Activated naive CD8-positive, alpha-beta T cell treated with anti-CD3 and anti-CD28 coated beads for 36 hours (primary cell): ENCODE results near the gene NAT16. TPM values are rescaled to one million over a fixed set of nuclear protein-coding genes. Genes with fewer than 3 reads are reported as not detected.
"Not testable (repeated sequence)": the region's sequence is repeated elsewhere in the genome, so short reads cannot be mapped to it uniquely, and the experiment has no call there.

ENCODE experiments used
- DNase-seq: peaks from one replicate; pipeline ENCODE4 v3.0.0; 2021
- H3K27ac Mint-ChIP-seq: one replicate; pipeline ENCODE4 v1.8.0; 2022; ENCODE audit warnings: mild to moderate bottlenecking, moderate library complexity, mixed read lengths
- H3K27me3 Mint-ChIP-seq: one replicate; pipeline ENCODE4 v1.8.0; 2022; ENCODE audit warnings: mild to moderate bottlenecking, mixed read lengths
- H3K36me3 Mint-ChIP-seq: one replicate; pipeline ENCODE4 v1.8.0; 2021; ENCODE audit warnings: mild to moderate bottlenecking, mixed read lengths
- H3K4me1 Mint-ChIP-seq: one replicate; pipeline ENCODE4 v1.8.0; 2021; ENCODE audit warnings: mixed read lengths
- H3K4me3 Mint-ChIP-seq: one replicate; pipeline ENCODE4 v1.8.0; 2022; ENCODE audit warnings: mild to moderate bottlenecking, moderate library complexity, mixed read lengths
- H3K9me3 Mint-ChIP-seq: one replicate; pipeline ENCODE4 v1.8.0; 2022; ENCODE audit warnings: mixed read lengths
- total RNA-seq, 2 experiments: library from RNA; stranded (reverse); gene quantifications; one replicate each; pipeline ENCODE4 v1.2.3, GENCODE V29; 2021

NAT16 gene
- total RNA-seq, 2 experiments from 2014 or later: not detected

DNA sequence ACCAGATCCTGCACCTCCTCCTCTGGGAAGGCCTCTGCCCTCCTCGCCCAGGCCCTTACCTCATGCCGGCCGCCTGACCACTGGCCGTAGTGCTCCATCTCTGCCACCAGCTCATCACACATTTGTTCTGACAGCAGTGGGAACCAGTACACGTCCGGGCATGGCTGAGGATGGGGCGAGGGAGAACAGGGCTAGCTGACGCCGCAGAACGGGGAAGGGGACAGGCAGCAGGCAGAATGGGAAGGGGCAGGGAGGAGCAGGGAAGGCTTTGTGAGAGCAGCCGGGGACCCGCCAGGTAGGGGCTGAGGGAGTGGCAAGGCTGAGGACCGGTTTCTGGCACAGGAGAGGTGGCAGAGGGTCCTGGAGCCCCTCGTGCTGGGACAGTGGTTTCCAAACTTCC, 28.7 kb upstream of the NAT16 start:
- Mint-ChIP-seq H3K4me3 (no peak overlapping the region), H3K9me3 (no peaks in the 10 kb centered on the region), H3K27me3 (peaks cover 6% of the 10 kb centered on the region), H3K27ac (no peak overlapping the region), H3K4me1 (no peaks in the 10 kb centered on the region), H3K36me3 (peaks cover 4% of the 10 kb centered on the region)
- DNase-seq: no peak

DNA sequence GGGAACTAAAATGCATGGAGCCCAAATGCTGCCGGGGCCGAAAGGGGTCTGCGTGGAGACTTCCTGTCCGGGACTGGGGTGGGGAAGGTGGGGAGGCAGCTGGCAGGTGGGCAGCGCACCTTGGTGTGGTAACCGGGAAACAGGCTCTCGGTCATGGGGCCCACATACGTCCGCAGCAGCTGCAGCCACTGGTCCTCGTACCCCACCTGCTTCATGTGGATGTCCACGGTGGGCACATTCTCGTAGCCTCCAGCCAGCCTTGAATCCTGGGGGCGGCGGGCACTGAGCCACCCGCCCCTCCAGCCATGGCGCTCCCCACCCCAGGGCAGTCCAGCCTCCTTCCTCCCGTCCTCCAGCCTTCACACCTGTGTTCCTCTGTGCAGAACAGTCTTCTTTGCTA, 27.4 kb upstream of the NAT16 start:
- H3K9me3 Mint-ChIP-seq: no peaks in the 10 kb centered on the region
- no peak overlapping the region for H3K4me3 Mint-ChIP-seq
- H3K4me1 Mint-ChIP-seq: no peaks in the 10 kb centered on the region
- peaks cover 15% of the 10 kb centered on the region for H3K27me3 Mint-ChIP-seq
- H3K36me3 Mint-ChIP-seq: peaks cover 4% of the 10 kb centered on the region
- no peak for DNase-seq
- no peak overlapping the region for H3K27ac Mint-ChIP-seq

DNA sequence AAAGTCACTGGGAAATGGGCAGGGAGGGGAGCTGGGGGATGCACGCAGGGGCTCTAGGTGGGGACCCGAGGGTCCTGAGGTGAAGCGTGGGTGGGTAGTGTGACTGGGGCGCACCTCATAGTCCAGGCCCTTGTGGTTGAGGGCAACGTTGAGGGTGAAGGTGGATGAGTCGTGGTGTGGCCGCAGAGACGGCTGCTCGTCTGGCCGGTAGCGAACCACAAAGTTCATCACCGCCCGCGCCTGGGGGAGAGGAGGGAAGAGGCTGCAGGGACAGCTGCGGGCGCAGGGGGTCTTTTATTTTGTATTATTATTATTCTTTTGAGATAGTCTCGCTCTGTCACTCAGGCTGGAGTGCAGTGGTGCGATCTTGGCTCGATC, 26.6 kb upstream of the NAT16 start:
- Mint-ChIP-seq H3K9me3 (no peaks in the 10 kb centered on the region), H3K27me3 (peaks cover 22% of the 10 kb centered on the region), H3K4me3 (no peak overlapping the region), H3K27ac (no peak overlapping the region), H3K4me1 (no peaks in the 10 kb centered on the region), H3K36me3 (peaks cover 4% of the 10 kb centered on the region)
- DNase-seq: no peak

DNA sequence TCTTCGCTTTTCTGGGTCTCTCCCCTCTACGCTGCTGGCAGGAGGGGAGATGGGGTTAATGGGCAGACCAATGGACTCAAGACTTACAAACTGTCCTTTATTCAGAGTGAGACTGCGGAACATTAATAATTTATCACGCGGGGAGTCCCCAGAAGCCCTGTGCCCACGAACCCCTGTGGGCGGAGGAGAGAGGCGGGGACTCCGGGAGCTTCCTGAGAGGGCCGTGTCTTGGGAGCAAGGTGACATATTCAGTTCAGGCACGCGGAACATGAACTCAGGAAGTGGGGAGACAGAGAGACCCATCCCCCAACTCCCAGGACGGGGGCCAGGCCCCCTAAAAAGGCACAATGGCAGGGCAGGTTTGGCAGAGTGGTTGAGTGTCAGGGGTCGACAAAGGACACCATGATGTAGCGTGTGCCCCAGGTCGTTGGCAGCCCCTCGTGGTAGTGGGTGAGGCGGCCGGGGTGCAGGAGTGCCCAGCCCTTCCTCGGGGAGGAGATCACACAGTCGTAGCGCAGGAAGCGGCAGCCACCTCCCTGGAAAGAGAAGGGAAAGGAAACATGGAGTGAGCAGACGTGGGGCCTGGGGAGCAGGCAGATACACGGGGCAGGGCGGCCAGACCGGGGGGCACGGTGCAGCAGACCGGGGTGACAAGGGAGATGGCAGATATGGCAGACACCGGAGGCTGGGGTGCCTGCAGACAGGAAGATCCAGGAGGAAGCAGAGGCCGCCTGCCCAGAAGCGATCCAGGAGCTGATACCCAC, 26.0 kb upstream of the NAT16 start:
- H3K27ac Mint-ChIP-seq: no peak overlapping the region
- peaks cover 4% of the 10 kb centered on the region for H3K36me3 Mint-ChIP-seq
- H3K4me1 Mint-ChIP-seq: peaks cover under 1% of the 10 kb centered on the region
- H3K9me3 Mint-ChIP-seq: no peaks in the 10 kb centered on the region
- H3K27me3 Mint-ChIP-seq: peaks cover 27% of the 10 kb centered on the region
- no peak for DNase-seq
- no peak overlapping the region for H3K4me3 Mint-ChIP-seq

DNA sequence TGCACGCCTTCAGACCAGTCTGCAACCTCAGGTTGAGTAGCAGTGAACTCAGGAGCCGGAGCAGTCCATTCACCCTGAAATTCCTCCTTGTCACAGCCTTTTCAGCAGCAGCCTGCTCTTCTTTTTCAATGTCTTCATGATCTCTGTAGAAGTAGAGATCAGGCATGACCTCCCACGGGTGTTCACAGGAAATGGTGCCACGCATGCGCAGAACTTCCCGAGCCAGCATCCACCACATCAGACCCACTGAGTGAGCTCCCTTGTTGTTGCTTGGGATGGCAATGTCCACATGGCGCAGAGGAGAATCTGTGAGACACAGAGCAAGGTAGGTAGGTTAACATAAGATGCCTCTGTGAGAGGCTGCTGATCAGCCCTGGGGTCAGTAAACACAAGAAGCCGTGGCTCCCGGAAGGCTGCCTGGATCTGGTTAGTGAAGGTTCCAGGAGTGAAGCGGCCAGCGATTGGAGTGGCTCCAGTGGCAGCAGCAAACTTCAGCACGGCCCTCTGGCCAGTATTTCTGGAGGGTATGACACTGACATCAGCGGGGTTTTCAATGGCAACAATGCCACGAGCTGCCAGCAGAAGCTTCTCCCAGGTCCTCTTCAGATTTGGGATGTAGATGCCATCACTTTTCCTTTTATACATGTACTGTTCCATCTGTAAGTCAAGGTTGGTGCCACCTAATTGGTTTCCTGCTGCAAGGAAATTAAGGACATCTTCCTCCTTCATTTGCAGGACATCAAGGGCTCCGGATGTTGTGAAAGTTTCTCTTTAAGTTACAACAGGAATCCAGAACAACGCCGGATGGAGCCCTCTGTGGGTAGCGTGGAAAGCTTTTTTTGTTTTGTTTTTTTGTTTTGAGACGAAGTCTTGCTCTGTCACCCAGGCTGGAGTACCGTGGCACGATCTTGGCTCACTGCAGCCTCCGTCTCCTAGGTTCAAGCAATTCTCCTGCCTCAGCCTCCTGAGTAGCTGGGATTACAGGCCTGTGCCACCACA, 23.9 kb upstream of the NAT16 start:
- H3K27ac Mint-ChIP-seq, H3K36me3 Mint-ChIP-seq, H3K9me3 Mint-ChIP-seq, DNase-seq, H3K4me1 Mint-ChIP-seq, H3K4me3 Mint-ChIP-seq: not testable (repeated sequence)
- peaks cover 43% of the 10 kb centered on the region for H3K27me3 Mint-ChIP-seq

DNA sequence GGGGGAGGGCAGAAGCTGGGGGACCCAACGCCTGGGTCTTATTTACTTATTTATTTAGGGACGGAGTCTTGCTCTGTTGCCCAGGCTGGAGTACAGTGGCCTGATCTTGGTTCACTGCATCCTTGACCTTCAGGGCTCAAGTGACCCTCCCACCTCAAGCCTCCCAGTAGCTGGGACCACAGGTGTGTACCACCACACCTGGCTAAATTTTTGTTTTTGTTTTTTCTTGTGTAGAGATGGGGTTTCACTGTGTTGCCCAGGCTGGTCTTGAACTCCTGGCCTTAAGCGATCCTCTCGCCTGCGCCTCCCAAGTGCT, 22.5 kb upstream of the NAT16 start:
- no peak overlapping the region for H3K27ac Mint-ChIP-seq
- H3K4me3 Mint-ChIP-seq: no peak overlapping the region
- H3K27me3 Mint-ChIP-seq: peaks cover 43% of the 10 kb centered on the region
- peaks cover 4% of the 10 kb centered on the region for H3K36me3 Mint-ChIP-seq
- peaks cover 7% of the 10 kb centered on the region for H3K4me1 Mint-ChIP-seq
- DNase-seq: no peak
- no peaks in the 10 kb centered on the region for H3K9me3 Mint-ChIP-seq

DNA sequence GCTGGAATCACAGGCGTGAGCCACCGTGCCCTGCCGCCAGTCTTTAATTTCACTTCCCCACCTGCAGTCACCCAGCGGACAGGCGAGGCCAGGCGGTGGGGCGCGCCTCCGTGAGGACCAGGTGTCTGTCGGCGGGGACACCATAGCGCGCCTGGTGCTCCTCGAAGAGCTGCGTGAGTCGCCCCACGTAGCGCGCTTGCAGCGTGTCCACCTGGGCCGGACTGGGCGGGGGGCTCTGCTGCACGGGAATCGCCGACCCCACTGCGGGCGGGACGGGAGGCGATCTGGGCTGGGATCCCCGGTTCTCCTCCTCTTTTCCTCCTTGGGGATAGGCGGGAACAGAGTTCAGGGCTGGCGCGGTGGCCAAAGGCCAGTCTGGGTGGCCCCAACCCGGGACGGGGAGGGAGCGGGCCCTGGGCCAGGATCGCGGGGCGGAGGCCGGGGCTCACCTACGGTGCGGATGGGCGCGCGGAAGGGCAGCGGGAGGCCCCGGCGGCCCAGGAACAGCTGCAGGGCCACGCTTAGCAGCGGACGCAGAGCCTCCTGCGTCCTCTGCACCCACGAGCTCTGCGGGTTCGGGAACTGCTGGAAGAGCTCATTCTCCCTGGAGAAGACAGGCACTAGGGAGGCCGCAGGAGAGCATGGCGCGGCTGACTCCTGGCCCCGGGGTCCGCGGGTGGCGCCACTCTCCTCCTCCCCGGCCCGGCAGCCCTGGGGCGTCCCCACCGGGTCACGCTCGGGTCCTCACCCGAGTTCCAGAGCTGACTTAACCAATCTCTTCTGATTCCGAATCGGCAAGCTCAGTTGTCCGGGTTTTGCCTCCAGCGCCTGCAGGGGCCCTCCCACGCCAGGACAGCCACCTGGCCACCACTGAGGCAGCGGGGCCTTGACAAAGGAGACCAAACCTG, 21.9 kb upstream of the NAT16 start:
- H3K27me3 Mint-ChIP-seq: peaks cover 43% of the 10 kb centered on the region
- DNase-seq: no peak
- no peaks in the 10 kb centered on the region for H3K9me3 Mint-ChIP-seq
- H3K4me1 Mint-ChIP-seq: peaks cover 7% of the 10 kb centered on the region
- H3K27ac Mint-ChIP-seq: no peak overlapping the region
- H3K36me3 Mint-ChIP-seq: peaks cover 4% of the 10 kb centered on the region
- H3K4me3 Mint-ChIP-seq: no peak overlapping the region

DNA sequence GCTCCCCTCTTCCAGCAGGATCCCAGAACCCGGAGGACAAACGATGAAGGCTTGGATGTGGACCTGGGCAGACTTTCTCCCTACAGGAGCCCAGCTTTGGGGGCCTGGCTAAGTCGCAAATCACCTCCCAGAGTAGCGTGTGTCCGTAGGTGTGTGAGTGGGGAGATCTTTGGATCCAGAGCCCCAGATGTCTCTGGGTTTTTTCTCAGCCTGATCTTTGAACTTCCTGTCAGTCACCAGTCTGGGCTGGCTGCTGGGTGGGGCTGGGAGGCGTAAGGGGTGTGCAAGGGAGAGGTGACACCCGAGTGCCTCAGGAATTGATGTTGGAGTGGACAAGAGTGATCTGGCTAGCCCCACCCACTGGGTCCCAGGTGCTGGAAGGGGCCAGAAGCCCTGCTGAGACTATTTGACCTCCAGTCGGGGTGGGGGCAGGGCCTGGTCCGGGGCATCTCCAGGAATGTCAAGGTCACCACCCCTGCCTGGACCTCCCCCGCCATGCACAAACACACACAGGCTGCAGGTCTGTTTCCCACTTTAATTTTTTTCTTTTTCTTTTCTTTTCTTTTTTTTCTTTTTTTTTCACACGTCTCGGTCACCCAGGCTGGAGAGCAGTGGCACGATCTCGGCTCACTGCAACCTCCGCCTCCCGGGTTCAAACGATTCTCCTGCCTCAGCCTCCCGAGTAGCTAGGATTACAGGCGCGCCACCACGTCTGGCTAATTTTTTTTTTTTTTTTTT, 20.9 kb upstream of the NAT16 start, which contains the start of gene MOGAT3:
Gene MOGAT3, minus strand, starts transcription at position 175 of the 738 bp plus-strand sequence. CDS start 182 bp downstream, outside the sequence.
- peaks cover under 1% of the 10 kb centered on the region for H3K36me3 Mint-ChIP-seq
- peaks cover 43% of the 10 kb centered on the region for H3K27me3 Mint-ChIP-seq
- H3K4me3 Mint-ChIP-seq: no peak within 1 kb of the TSS
- H3K27ac Mint-ChIP-seq: no peak within 1 kb of the TSS
- H3K4me1 Mint-ChIP-seq: peaks cover 7% of the 10 kb centered on the region
- H3K9me3 Mint-ChIP-seq: no peaks in the 10 kb centered on the region
- DNase-seq: no peak

DNA sequence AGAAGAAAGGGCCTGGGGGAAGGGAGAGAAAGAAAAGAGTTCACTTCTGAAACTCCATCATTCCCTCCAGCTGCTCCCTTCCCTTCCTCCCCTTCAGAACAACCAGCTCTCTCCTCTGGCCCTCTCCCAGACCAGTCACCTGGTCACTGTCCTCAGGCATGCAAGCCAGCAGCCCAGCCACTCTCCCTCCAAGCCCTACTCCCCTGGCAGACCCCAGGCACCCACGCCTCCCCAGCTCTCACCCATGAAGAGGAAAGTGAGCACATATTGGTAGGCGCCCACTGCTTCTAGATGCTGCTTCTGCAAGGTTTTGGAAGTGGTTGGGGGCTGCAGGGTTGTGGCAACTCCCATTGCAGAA, 20.4 kb upstream of the NAT16 start:
- Mint-ChIP-seq H3K4me1 (peaks cover 7% of the 10 kb centered on the region), H3K4me3 (no peak overlapping the region), H3K36me3 (no peaks in the 10 kb centered on the region), H3K27me3 (peaks cover 43% of the 10 kb centered on the region), H3K9me3 (no peaks in the 10 kb centered on the region), H3K27ac (no peak overlapping the region)
- no peak for DNase-seq

DNA sequence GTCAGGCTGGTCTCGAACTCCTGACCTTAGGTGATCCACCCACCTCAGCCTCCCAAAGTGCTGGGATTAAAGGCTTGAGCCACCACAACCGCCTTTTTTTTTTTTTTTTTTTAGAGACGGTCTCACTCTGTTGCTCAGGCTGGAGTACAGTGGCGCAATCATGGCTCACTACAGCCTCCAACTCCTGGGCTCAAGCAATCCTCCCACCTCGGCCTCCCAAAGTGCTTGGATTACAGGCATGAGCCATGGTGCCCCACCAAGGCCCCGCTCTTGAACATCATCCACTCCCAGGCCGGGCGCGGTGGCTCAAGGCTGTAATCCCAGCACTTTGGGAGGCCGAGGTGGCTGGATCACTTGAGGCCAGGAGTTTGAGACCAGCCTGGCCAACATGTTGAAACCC, 19.4 kb upstream of the NAT16 start:
- peaks cover 47% of the 10 kb centered on the region for H3K27me3 Mint-ChIP-seq
- H3K4me3 Mint-ChIP-seq, H3K36me3 Mint-ChIP-seq, DNase-seq, H3K4me1 Mint-ChIP-seq, H3K9me3 Mint-ChIP-seq, H3K27ac Mint-ChIP-seq: not testable (repeated sequence)

DNA sequence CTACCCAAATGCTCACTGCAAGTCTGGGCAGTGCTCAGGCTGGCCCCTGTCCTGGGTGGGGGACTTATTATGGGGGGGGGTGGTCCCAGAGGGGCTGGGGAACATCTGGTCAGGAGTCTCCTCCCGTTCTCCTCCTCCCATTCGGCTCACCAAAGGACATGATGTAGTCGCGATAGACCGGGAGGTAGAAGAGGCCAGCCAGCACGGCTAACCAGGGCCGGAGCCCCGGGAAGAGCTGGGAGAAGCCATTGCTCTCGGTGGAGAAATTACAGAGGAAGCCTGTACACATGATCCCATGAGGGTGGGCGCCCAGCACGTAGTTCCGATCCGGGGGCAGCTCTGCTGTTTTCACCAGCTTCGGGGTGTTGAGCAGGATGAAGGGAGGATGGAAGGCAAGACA, 18.4 kb upstream of the NAT16 start:
- H3K27ac Mint-ChIP-seq: no peak overlapping the region
- H3K27me3 Mint-ChIP-seq: peaks cover 39% of the 10 kb centered on the region
- DNase-seq: no peak

DNA sequence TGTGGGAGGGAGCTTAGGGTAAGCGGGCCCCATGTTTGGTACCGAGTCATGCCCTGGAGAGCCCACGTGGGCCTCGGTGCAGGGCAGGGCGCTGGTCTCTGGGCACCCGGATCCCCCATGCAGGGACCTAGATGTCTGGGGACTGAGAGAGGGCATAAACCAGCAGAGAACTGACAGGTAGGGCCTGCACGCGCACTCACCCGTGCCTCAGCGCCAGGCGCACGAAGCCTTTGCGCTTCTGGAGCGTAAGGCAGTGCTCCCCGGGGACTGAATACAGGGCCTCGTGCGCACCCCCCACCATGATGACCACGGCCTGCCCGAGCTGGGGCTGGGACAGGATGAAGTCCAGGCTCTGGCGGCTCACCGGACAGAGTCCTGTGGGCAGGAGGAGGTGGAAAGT, 17.9 kb upstream of the NAT16 start:
- H3K27me3 Mint-ChIP-seq: peaks cover 38% of the 10 kb centered on the region
- no peak overlapping the region for H3K27ac Mint-ChIP-seq
- no peak for DNase-seq
- H3K4me1 Mint-ChIP-seq: peaks cover 7% of the 10 kb centered on the region
- H3K9me3 Mint-ChIP-seq: no peaks in the 10 kb centered on the region
- no peaks in the 10 kb centered on the region for H3K36me3 Mint-ChIP-seq
- no peak overlapping the region for H3K4me3 Mint-ChIP-seq

More for the DNA sequence above, 18.4 kb upstream of the NAT16 start:
- Mint-ChIP-seq H3K36me3 (no peaks in the 10 kb centered on the region), H3K9me3 (no peaks in the 10 kb centered on the region), H3K4me1 (peaks cover 7% of the 10 kb centered on the region), H3K4me3 (no peak overlapping the region)

DNA sequence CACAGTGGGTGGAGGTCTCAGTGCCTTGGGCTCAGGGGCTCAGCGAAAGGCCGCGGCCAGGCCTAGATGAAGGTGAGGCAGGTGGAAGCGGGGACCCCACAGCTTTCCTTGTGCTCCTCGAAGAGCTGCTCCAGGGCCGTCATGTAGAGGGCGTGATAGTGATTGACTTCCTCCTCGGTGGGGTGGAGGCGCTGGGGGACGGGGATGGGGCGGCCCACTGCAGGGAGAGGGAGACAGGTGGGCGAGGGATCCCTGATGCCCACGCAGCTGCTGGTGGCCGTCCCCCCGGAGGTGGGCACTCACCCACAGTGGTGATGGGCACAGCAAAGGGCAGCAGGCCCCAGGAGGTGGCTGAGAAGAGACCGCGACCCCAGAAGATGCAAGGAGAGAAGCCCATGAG, 15.8 kb upstream of the NAT16 start:
- Mint-ChIP-seq H3K27ac (no peak overlapping the region), H3K9me3 (no peaks in the 10 kb centered on the region), H3K4me1 (peaks cover 6% of the 10 kb centered on the region), H3K27me3 (peaks cover 22% of the 10 kb centered on the region), H3K4me3 (no peak overlapping the region), H3K36me3 (no peaks in the 10 kb centered on the region)
- DNase-seq: no peak

DNA sequence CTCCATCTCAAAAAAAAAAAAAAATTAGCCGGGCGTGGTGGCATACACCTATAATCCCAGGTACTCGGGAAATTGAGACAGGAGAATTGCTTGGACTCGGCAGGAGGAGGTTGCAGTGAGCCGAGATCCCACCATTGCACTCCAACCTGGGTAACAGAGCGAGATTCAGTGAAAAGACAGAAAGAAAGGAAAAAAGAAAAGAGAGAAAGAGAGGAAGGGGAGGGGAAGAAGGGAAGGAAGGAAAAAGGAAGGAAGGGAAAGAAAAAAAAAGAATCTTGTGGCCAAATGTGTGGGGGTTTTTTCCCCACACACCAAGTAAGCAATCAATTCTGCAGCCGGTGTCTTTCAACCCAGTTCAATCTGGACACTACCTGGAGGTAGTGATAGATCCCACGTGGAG, 9.0 kb upstream of the NAT16 start:
- peaks cover 2% of the 10 kb centered on the region for H3K4me1 Mint-ChIP-seq
- H3K9me3 Mint-ChIP-seq: no peaks in the 10 kb centered on the region
- H3K36me3 Mint-ChIP-seq: no peaks in the 10 kb centered on the region
- DNase-seq: no peak
- no peak overlapping the region for H3K4me3 Mint-ChIP-seq
- H3K27me3 Mint-ChIP-seq: peaks cover 22% of the 10 kb centered on the region
- no peak overlapping the region for H3K27ac Mint-ChIP-seq
